Endothelial cell of umbilical vein (primary cell): ENCODE results near the gene ZBTB21. TPM values are rescaled to one million over a fixed set of nuclear protein-coding genes. Genes with fewer than 3 reads are reported as not detected.

Experiments
- BruUV-seq: library from RNA; stranded (reverse); fragments of 400-500 nt; replicated peaks from 2 replicates; lab custom pipeline; 2021; lab: Mats Ljungman, UMichigan
- CTCF ChIA-PET: fragments of 300-600, 350-600 bp; sonication (Branson Sonifier 250); formaldehyde crosslinking; loops from one replicate; lab custom pipeline; 2021; ENCODE audit warnings: antibody characterized with exemption, inconsistent platforms; lab: Charles Lee
- POLR2A ChIA-PET: fragments of 300-600, 350-600 bp; sonication (Branson Sonifier 250); formaldehyde crosslinking; loops from one replicate; lab custom pipeline; 2021; ENCODE audit warnings: antibody characterized with exemption, inconsistent platforms; lab: Charles Lee
- DNase-seq: peaks from one replicate; pipeline ENCODE4 v3.0.0-alpha.2; 2011; ENCODE audit warnings: low read depth, low spot score
- FAIRE-seq: peaks from 2 replicates; lab custom pipeline; 2011; peaks lifted over from hg19 to GRCh38; lab: Jason Lieb, UNC
- H2AFZ ChIP-seq: 2 replicates; pipeline ENCODE4 v1.6.0; 2012; ENCODE audit warnings: low read depth, low read length, control low read depth, inconsistent platforms
- H3K27ac ChIP-seq: 2 replicates; pipeline ENCODE4 v1.5.1; 2011; ENCODE audit warnings: low read depth, mild to moderate bottlenecking, control low read depth, low read length, moderate library complexity; ENCODE audit not compliant: insufficient read depth
- H3K27me3 ChIP-seq, 2 experiments: 2 replicates each; pipeline versions ENCODE4 v1.6.0 to v1.6.1; 2011; ENCODE audit warnings: low read length in 2 of 2, mixed read lengths in 1 of 2; ENCODE audit not compliant: control insufficient read depth in 2 of 2, insufficient read depth in 2 of 2
- H3K36me3 ChIP-seq, 2 experiments: 2 replicates in 1 of 2; 3 replicates in 1 of 2; pipeline ENCODE4 v1.5.1; 2011; ENCODE audit warnings: low read length in 2 of 2, mild to moderate bottlenecking in 1 of 2, moderate library complexity in 1 of 2; ENCODE audit not compliant: control insufficient read depth in 2 of 2, insufficient read depth in 2 of 2; ENCODE audit errors: extremely low read depth in 1 of 2
- H3K4me1 ChIP-seq: 3 replicates; pipeline ENCODE4 v1.5.1; 2011; ENCODE audit warnings: mild to moderate bottlenecking, low read length; ENCODE audit not compliant: control insufficient read depth, insufficient read depth; ENCODE audit errors: extremely low read depth
- H3K4me2 ChIP-seq: 2 replicates; pipeline ENCODE4 v1.6.1; 2011; ENCODE audit warnings: low read length, control low read depth, mixed read lengths; ENCODE audit not compliant: insufficient read depth
- H3K4me3 ChIP-seq, 3 experiments: fragments of 200-600 bp in 1 of 3; sonication (generic), shearing (Covaris generic) in 1 of 3; replicated peaks in 1 of 3; 2 replicates each; pipeline ENCODE4 v1.5.1; 2011 to 2016; ENCODE audit warnings: control low read depth in 3 of 3, low read length in 3 of 3, mild to moderate bottlenecking in 2 of 3, inconsistent platforms in 1 of 3, low read depth in 1 of 3, moderate library complexity in 1 of 3; ENCODE audit not compliant: insufficient read depth in 1 of 3
- H3K79me2 ChIP-seq: 2 replicates; pipeline ENCODE4 v1.6.0; 2012; ENCODE audit warnings: low read length, inconsistent platforms; ENCODE audit not compliant: control insufficient read depth, insufficient read depth
- H3K9ac ChIP-seq: replicated peaks from 2 replicates; pipeline ENCODE3; 2011; ENCODE audit warnings: low read length, control low read depth; ENCODE audit not compliant: insufficient read depth; ENCODE audit errors: extremely low read depth
- H3K9me1 ChIP-seq: replicated peaks from 3 replicates; pipeline ENCODE4 v1.6.0; 2011; ENCODE audit warnings: mild to moderate bottlenecking, low read length; ENCODE audit not compliant: control insufficient read depth, insufficient read depth; ENCODE audit errors: extremely low read depth
- H3K9me3 ChIP-seq: replicated peaks from 2 replicates; pipeline ENCODE4 v1.5.1; 2012; ENCODE audit warnings: low read length, inconsistent platforms; ENCODE audit not compliant: control insufficient read depth, insufficient read depth
- H4K20me1 ChIP-seq: replicated peaks from 2 replicates; pipeline ENCODE3; 2011; ENCODE audit warnings: mild to moderate bottlenecking, low read length; ENCODE audit not compliant: control insufficient read depth, insufficient read depth; ENCODE audit errors: extremely low read depth
- EZH2 ChIP-seq: IDR thresholded peaks from 2 replicates; pipeline ENCODE4 v1.6.1; 2012; ENCODE audit warnings: borderline replicate concordance, low read depth, mild to moderate bottlenecking, moderate library complexity, low read length, inconsistent platforms; ENCODE audit not compliant: severe bottlenecking
- FOS ChIP-seq: IDR thresholded peaks from 2 replicates; pipeline ENCODE4 v1.6.1; 2011; ENCODE audit warnings: mild to moderate bottlenecking, low read length, moderate library complexity, borderline replicate concordance; ENCODE audit not compliant: insufficient read depth
- GATA2 ChIP-seq: IDR thresholded peaks from 2 replicates; pipeline ENCODE4 v1.7.0; 2011; ENCODE audit warnings: low read depth, mild to moderate bottlenecking, moderate library complexity, mixed read lengths, low read length; ENCODE audit not compliant: insufficient read length, insufficient read depth
- JUN ChIP-seq: IDR thresholded peaks from 2 replicates; pipeline ENCODE4 v1.6.1; 2011; ENCODE audit warnings: borderline replicate concordance, low read depth; ENCODE audit not compliant: insufficient read length, insufficient read depth
- MYC ChIP-seq: IDR thresholded peaks from one replicate; pipeline ENCODE4 v1.6.1; 2011; ENCODE audit warnings: mild to moderate bottlenecking, low read depth, low read length
- POLR2A ChIP-seq: IDR thresholded peaks from 2 replicates; pipeline ENCODE4 v1.6.1; 2012; ENCODE audit warnings: low read depth, mild to moderate bottlenecking, control low read depth, low read length
- POLR2AphosphoS5 ChIP-seq: IDR thresholded peaks from 2 replicates; pipeline ENCODE4 v1.6.1; 2012; ENCODE audit warnings: low read depth, mild to moderate bottlenecking, control low read depth, low read length, moderate library complexity; ENCODE audit not compliant: insufficient read depth
- dilution Hi-C: fragments of 300-500 bp; cut with MboI; formaldehyde crosslinking; loops from one replicate; pipeline ENCODE4 v1.15.0; 2019; ENCODE audit warnings: low sequenced_read_pairs; ENCODE audit not compliant: extremely low pct_ligation_motif_present
- intact Hi-C: fragments of 100-400 bp; cut with micrococcal nuclease; formaldehyde crosslinking; loops from one replicate; pipeline ENCODE4 v1.10.0; 2022
- polyA plus RNA-seq, 4 experiments: library from polyadenylated mRNA; depleted of rRNA in 3 of 4; stranded (reverse) in 3 of 4; unstranded in 1 of 4; fragments of >200 nt; gene quantifications; 2 replicates each; pipeline versions ENCODE4 v1.2.1 to v1.2.3, GENCODE V29; 2011 to 2012; ENCODE audit warnings: missing spikeins in 1 of 4
- total RNA-seq: library from RNA; stranded (reverse); gene quantifications from 2 replicates; pipeline ENCODE4 v1.2.3, GENCODE V29; 2021
- TF ChIP-seq, protein P1 (sequence below): IDR thresholded peaks from 2 replicates; pipeline ENCODE4 v1.6.1; 2011; ENCODE audit not compliant: insufficient read depth, insufficient read length
- TF ChIP-seq, protein P2 (sequence below), 2 donors: IDR thresholded peaks; 1 replicate in 1 of 2; 2 replicates in 1 of 2; pipeline ENCODE4 v1.5.1; 2011; ENCODE audit warnings: low read length in 2 of 2, mild to moderate bottlenecking in 2 of 2, moderate library complexity in 2 of 2, control low read depth in 1 of 2, inconsistent platforms in 1 of 2, low read depth in 1 of 2; ENCODE audit not compliant: insufficient read depth in 1 of 2; ENCODE audit errors: extremely low read depth in 1 of 2

The ZBTB21 gene
- total and polyA plus RNA-seq, 2 donors (not counting 3 experiments of a cell fraction or from before 2014, with no cell fraction given), result 2.8 to 12.4 TPM

DNA sequence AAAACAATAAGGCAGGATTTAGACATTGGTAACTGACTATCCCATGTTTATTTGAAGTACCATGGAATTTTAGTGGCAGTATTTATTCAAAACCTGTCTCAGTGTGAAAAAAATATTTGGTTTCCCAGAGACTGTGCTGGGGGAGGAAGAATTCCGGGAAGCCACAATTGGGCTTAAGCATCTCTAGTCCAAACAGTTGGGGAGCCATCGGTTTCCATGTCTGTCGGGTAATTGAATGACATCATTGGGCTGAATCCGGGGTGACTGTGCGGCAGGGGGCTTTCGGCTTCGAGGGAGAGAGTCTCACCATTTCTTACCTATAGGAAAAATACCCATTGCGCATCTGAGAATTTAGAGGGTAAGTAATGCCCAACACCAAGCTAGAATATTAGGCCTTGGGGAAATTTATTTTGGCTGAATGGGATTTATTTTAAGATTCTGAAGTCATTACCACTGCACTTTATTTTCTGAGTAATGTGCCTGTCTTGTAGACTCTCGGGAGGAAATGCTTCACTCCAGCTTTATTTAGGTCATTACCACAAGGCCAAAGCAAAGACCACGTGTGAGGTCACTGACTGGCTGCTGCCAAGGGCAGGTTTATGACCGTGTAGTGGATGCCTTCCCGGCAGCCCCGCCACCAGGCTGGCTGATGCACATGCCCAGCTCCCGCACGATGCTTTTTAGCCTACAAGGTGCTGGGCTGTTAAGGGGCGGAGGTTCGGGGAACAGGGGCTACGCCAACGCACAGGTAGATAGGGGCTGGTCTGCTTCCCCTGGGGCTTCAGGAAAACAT is 37.9 kb upstream of the ZBTB21 start:
- Histone ChIP-seq H2AFZ (no peak overlapping the region), H3K27ac (peak overlapping the region; percentile 59), H3K36me3 (no peaks in the 10 kb centered on the region), H3K4me2 (no peak overlapping the region), H3K27me3 (no peaks in the 10 kb centered on the region), H3K79me2 (no peaks in the 10 kb centered on the region), H3K4me3 (no peak overlapping the region), H3K4me1 (peaks cover 19% of the 10 kb centered on the region), H3K9me1 (no peaks in the 10 kb centered on the region), H4K20me1 (no peaks in the 10 kb centered on the region), H3K9me3 (no peaks in the 10 kb centered on the region), H3K9ac (no peak overlapping the region)
- intact Hi-C loops (no loop called here), dilution Hi-C loops (no loop called here)
- FAIRE-seq (peak; percentile 90), DNase-seq (peak; percentile 62)
- POLR2A ChIA-PET, result no interaction called here
- TF ChIP-seq, protein P1, sequence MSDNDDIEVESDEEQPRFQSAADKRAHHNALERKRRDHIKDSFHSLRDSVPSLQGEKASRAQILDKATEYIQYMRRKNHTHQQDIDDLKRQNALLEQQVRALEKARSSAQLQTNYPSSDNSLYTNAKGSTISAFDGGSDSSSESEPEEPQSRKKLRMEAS, result peak; percentile 88
- TF ChIP-seq MYC (peak; percentile 41), FOS (peak; percentile 47), JUN (peak; percentile 23), POLR2AphosphoS5 (no peak)
- no TSS peak for BruUV-seq
- CTCF ChIA-PET, result interaction anchor here (0.9 to 1.5 kb wide), 6 partner anchors 15 to 231 kb away, joined by 3 to 9 read pairs (median 4); no protein-coding TSS in a partner anchor

DNA sequence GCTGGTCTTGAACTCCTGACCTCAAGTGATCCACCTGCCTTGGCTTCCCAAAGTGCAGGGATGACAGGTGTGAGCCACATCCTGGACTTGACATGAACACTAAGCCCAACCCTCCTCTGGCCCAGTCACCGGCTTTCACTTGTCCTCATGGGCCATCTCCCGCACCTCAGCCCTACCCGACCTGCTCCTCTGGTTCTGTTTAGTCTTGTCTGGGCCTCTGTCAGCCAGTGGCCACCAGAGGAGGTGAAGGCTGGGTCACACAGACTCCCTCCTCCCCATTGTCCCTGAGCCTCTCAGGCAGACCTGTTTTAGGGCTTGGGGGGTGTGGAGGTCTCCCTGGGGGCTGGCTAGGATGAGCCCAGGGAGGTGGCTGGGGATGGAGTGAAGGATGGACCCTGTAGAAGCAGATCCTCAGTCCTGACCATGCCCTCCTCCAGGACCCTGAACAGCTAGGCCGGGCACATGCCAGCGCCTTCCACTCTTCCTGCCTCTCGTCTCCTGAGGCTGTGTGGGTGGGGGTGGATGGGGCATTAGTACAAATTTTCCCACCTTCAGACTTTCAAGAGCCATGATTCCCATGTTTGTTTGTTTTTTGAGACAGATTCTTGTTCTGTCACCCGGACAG is 34.8 kb upstream of the ZBTB21 start:
- Histone ChIP-seq H3K27ac (no peak overlapping the region), H3K4me1 (peaks cover 14% of the 10 kb centered on the region), H3K4me2 (no peak overlapping the region), H3K4me3 (no peak overlapping the region), H2AFZ (no peak overlapping the region), H3K79me2 (no peaks in the 10 kb centered on the region), H3K9me3 (no peaks in the 10 kb centered on the region), H3K36me3 (no peaks in the 10 kb centered on the region), H3K9me1 (no peaks in the 10 kb centered on the region), H3K9ac (no peak overlapping the region), H4K20me1 (no peaks in the 10 kb centered on the region), H3K27me3 (no peaks in the 10 kb centered on the region)
- CTCF ChIA-PET, result interaction anchor here (0.6 to 0.9 kb wide), 3 partner anchors 10 to 126 kb away, joined by 3 to 4 read pairs (median 3); no protein-coding TSS in a partner anchor
- intact Hi-C loops, result no loop called here
- no peak for FAIRE-seq
- TF ChIP-seq, protein P1, result no peak
- TF ChIP-seq EZH2 (no peak), POLR2A (no peak), GATA2 (no peak), MYC (no peak), FOS (no peak), JUN (no peak), POLR2AphosphoS5 (no peak)
- TF ChIP-seq, protein P2, sequence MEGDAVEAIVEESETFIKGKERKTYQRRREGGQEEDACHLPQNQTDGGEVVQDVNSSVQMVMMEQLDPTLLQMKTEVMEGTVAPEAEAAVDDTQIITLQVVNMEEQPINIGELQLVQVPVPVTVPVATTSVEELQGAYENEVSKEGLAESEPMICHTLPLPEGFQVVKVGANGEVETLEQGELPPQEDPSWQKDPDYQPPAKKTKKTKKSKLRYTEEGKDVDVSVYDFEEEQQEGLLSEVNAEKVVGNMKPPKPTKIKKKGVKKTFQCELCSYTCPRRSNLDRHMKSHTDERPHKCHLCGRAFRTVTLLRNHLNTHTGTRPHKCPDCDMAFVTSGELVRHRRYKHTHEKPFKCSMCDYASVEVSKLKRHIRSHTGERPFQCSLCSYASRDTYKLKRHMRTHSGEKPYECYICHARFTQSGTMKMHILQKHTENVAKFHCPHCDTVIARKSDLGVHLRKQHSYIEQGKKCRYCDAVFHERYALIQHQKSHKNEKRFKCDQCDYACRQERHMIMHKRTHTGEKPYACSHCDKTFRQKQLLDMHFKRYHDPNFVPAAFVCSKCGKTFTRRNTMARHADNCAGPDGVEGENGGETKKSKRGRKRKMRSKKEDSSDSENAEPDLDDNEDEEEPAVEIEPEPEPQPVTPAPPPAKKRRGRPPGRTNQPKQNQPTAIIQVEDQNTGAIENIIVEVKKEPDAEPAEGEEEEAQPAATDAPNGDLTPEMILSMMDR (IDR thresholded peaks at IDR 0.05; ENCODE audit: extremely low read depth in 1 of 2, insufficient read depth in 1 of 2, low read depth in 1 of 2, low read length in 2 of 2), result no peak
- DNase-seq, result no peak
- BruUV-seq, result no TSS peak
- POLR2A ChIA-PET, result no interaction called here
- dilution Hi-C loops, result no loop called here
